Measurements from ENCODE around the gene IRAK3. TPM values are rescaled to one million over a fixed set of nuclear protein-coding genes. Genes with fewer than 3 reads are reported as not detected.
A peak's percentile ranks its signal among the peaks of the same experiment; 100 is the strongest.
"Not testable (repeated sequence)": the region's sequence is repeated elsewhere in the genome, so short reads cannot be mapped to it uniquely, and the experiment has no call there.

The IRAK3 gene
- total RNA-seq, 1 experiment from 2014 or later, result 0.05 TPM

DNA sequence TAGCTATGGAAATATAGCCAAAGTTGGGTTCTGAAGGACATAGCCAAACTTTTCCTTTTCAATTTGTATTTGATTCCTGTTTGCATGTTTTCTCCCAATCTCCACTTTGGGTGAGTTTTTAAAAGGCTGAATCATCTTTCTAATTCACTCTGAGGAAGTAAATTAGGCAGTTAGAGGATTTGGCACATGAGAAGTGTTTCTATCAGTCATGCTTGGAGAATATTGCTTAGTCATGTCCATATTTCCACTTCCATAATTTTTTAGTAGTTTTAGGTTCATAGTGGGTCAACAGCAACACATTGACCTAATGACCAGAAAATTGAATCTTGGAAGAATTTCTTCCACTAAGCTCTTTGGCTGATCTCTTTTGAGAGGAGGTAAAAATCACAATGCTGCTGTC lies 21.8 kb downstream of the IRAK3 start:
- no peak for DNase-seq (ENCODE audit: low read depth)

DNA sequence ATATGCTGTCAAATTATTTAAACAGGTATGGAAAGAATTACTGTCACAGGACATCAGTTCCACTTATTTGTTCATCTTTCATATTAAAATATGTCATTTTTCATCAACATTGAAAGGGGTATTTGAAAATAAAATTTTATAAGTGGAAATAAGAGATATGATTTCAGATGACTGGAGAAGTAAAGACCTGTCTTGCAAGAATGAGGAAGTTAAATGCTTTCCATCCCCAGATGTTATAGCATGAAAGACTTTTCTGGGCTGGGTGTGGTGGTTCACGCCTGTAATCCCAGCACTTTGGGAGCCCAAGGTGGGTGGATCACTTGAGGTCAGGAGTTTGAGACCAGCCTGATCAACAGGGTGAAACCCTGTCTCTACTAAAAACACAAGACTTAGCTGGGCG lies 22.6 kb downstream of the IRAK3 start:
- not testable (repeated sequence) for DNase-seq (ENCODE audit: low read depth)

DNA sequence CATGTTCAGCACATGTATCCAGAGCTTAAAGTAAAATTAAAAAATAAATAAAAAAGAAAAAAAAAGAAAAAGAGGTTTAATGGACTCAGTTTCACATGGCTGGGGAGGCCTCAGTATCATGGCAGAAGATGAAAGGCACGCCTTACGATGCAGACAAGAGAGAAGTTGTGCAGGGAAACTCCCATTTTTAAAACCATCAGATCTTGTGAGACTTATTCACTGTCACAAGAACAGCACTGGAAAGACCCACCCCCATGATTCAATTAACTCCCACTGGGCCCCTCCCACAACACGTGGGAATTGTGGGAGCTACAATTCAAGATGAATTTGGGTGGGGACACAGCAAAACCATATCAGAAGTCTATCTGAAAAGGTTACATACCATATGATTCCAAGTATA lies 24.0 kb downstream of the IRAK3 start:
- not testable (repeated sequence) for DNase-seq (ENCODE audit: low read depth)

DNA sequence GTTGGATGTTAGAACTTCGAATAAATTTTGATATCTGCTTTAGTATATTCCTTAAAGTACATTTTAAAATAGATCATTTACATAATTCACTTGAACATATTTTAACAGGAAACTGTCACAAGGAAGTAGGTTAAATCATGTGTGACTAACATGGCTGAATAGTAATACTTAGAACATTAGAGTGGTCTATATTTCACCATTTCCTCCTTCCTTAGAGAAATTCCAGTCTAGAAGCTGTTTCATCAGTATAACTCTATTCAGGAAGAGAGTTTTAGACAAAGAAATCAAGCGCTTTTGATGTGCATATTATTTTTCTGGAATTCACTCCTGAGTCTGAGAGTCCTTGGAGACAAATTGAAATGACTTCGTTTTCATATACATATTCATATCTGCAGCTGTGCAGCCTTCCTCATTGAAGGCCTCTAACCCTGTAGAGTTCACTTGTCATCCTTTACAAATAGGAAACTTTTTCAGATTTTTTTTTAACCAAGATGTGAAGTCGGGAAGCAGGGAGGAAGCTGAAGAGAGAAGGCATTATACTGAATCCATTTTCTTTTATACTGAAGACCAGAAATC lies 28.4 kb downstream of the IRAK3 start:
- no peak for DNase-seq (ENCODE audit: low read depth)

DNA sequence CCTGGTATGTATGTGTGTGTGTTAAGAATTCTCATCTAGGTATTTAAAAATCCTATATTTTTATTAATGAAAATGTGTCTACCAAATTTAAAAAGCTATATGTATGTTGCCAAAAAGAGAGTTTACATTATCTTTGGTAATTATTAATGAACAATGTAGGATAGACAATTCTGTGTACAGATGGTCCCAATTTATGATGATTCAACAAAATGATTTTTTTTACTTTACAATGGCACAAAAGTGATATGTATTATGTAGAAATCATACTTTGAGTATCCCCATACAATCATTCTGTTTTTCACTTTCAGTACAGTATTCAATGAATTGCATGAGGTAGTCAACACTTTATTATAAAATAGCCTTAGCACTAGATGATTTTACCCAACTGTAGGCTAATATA lies 39.4 kb downstream of the IRAK3 start:
- no peak for DNase-seq (ENCODE audit: low read depth)

DNA sequence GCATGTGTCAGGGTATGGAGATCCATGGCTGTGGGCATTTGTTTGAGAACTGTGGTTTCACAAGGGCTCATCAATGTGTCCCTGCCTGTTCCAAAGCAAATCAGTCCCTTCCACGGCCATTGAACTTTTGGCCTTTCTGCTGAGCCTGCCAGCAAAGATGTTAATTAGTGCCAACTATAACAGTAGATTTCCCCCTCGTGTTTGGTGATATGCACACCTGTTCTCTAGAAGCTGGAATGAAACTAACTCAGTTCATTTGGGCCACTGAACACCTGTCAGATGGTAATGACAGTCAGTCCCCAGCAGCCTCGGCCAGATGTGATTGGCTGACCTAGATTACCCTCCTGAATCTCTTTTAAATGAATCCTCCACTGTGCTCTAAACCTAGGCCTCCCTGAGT lies 43.2 kb downstream of the IRAK3 start:
- no peak for DNase-seq (ENCODE audit: low read depth)

DNA sequence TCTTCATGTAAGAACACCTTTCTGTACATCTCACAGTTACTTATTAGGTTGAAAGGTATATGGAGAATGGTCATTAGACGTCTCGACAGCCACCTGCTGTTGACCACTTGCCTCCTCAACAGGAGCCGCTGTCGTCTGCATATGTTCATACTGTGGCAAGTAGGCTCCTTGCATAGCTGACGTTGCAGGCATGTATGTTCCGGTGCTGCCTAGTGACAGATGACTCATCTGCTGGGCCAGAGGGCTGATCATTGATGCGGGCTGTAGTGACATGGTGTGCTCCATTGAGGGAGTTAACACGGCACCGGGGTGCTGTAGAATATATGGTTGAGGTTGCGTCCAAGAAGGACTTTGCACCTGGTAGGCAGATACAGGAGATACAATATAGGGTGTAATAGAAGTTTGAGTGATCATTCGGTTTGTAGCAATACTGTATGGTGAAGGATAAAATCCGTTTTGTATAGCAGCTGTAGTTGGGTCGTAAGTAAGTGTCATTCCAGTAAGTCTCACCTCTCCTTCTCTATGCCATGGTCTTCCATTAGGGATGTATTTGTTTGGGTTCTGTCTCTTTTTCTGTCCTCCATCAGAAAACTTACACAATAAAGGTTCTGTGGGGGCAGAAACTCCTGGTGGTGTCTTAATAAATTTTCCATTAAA lies 45.2 kb downstream of the IRAK3 start:
- peak; percentile 7 for DNase-seq (ENCODE audit: low read depth)

DNA sequence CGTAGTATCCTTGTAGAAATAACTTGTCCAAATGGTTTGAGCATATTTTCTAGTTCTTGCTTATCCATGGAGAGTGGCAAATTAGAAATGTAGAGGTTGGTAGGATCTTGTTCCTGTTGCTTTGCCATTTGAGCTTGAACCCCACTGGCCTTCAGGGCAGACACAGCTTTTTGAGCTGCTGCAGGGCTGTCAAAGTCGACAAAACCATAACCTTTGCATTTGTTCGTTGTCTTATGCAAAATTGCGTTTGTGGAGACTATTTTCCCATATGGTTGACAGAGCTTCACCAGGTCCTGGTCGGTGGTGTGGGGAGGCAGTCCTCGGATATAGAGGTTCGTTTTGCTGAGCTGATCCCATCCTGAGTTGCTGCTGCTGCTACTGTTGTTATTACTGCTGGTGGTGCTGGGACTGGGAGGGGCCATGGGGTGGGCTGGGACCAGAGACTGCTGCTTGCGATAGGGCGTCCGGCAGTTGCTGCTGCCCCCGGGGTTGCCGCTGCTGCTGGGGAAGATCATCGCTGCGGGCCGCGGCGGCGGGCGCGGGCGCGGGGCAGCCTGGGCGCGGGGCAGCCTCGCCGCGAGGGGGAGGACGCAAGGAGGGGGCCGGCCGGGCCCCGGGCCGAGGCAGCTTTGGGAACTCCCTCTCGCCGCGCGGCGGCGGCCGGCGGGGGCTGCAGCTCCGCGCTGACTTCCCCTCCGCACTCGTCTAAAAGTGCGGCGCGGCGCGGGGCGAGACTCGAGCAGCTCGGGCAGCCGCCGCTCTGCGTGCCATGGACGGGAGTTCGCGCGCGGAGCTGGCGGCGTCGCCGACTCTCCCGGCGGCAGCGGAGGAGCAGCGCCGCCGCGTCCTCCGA lies 46.0 kb downstream of the IRAK3 start:
- DNase-seq (ENCODE audit: low read depth), result not testable (repeated sequence)

DNA sequence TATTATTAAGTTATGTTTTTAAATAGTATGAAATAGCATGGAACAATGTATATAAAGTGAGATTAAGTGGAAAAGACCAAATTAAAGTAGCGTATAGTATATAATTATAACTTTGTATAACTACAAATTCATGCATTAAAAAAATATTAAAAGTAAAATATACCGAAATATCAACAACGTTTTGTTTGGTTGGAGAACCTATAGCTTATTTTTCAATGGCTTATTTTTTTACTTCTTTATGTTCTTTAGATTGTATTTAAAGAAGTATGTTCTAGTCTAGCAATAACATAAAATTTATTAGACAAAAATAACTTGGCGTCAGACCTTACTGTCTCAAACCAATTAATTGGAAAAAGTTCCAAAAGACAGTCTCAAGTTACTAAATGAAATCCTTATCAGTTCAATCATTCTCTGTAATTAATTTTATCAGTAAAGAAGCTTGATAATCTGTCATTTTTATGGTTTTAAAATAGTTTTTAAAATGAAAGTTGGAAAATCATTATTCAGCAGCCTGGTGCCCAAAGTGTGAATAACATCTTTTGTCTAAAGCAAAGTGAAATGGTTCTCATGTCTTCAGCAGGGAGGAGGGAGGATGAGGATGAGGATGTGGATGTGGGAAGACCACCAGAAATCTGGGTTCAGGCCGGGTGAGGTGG lies 46.7 kb downstream of the IRAK3 start:
- no peak for DNase-seq (ENCODE audit: low read depth)

DNA sequence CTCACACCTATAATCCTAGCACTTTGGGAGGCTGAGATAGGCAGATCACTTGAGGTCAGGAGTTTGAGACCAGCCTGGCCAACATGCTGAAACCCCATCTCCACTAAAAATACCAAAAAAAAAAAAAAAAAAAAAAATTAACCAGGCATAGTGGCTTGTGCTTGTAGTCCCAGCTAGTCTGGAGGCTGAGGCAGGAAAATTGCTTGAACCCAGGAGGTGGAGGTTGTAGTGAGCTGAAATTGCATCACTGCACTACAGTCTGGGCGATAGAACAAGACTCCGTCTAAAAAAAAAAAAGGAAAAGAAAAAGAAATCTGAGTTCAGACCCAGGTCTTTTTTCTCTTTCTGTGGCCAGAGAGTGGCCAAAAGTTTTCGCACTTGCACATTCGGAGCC lies 47.3 kb downstream of the IRAK3 start:
- not testable (repeated sequence) for DNase-seq (ENCODE audit: low read depth)

DNA sequence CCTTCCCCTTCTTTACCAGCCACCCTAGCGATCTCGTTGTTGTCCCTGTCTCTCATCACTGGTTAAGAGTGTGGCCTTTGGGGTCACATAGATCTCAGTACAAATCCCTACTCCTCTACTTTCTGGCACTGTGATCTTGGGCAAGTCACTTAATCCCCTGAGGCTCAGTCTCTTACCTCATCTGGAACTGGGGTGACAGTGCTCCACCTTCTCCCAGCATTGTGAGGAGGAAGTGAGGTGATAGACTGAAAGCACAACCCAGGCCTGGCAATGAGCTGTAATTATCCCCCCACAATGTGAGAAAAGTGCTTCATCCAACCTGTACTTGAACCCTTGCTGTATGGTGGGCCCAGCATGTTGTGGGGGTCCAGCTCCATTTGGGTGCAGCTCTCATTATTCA lies 48.0 kb downstream of the IRAK3 start:
- no peak for DNase-seq (ENCODE audit: low read depth)

DNA sequence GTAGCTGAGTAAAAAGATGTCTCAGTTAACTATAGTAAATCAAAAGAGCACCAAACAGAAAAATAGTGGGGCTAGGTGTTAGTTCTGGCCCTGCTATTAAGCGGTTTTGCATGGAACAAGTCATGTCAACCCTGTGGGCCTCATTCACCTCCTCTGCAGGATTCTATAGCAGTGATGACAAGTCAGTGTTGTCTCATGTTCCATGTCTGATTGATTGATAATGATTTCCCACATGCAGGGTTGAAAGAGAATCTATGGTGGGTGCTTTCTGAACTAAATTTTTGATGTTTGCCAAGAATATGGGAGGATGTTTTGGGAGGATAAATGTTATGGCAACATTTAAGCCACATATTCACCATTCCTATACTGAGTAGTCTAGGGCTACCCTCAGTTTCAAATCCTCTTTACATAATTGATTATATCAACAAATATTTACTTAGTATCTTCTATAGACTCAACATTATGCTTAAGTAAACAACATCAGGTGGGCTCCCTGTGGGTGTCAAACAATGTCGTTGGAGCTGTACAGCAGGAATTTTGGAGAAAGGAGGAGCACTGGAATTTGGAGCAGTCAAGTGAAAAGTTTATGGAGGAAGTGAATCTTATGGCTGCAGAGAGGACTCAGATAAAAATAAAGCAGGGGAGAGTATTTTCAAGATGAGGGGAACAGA lies 48.6 kb downstream of the IRAK3 start:
- no peak for DNase-seq (ENCODE audit: low read depth)

DNA sequence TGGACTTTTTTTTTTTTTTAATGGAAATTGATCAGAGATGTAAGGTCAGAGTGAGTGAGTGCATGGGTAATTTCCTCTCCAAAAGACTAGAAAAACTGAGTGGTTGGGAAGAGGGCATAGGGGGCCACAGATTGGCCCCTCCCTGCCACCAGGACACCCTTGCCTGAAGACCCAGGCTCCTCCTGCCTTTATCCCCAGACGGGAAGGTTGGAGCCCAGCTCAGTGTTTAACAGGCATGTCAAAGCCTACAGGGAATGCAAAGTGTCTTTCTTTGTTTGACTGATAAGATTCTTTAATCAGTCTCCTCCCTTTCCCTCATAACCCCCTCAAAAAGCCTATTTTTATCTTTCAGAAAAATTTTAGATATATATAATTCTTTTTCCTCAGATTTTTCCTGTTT lies 50.3 kb downstream of the IRAK3 start:
- DNase-seq (ENCODE audit: low read depth), result no peak

DNA sequence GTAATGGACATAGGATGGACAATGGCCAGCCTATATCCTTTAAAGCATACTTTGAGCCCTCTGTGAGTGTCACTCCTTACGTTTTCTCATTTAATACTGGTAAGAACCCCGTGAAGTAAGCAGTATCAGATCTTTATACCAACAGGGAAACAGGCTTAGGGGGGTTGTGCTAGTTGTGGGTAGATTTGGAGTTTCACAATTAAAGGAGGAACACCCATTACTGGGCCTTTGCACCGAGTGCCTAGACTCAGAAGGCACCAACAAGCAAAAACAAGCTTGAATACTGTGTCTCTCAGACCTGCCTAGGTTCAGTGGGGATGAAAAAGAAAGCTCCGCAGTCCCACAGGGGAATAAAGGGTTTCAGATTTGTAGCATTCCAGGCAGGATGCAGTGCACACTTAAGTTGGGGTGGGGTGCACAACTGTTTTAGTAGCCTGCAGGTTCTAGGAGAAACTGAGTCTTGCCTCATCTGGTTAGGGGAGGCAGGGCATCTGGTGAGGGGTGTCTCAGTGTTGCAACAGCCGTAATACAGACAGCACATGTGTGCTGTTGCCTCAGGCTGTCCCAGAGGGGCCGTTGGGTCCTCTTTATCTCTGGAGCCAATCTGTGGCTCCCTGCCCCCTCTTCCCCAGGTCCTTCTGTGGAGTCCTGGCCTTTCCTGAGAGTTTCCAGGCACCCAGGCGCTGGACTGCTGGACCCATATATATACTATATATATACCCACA lies 51.2 kb downstream of the IRAK3 start:
- no peak for DNase-seq (ENCODE audit: low read depth)

DNA sequence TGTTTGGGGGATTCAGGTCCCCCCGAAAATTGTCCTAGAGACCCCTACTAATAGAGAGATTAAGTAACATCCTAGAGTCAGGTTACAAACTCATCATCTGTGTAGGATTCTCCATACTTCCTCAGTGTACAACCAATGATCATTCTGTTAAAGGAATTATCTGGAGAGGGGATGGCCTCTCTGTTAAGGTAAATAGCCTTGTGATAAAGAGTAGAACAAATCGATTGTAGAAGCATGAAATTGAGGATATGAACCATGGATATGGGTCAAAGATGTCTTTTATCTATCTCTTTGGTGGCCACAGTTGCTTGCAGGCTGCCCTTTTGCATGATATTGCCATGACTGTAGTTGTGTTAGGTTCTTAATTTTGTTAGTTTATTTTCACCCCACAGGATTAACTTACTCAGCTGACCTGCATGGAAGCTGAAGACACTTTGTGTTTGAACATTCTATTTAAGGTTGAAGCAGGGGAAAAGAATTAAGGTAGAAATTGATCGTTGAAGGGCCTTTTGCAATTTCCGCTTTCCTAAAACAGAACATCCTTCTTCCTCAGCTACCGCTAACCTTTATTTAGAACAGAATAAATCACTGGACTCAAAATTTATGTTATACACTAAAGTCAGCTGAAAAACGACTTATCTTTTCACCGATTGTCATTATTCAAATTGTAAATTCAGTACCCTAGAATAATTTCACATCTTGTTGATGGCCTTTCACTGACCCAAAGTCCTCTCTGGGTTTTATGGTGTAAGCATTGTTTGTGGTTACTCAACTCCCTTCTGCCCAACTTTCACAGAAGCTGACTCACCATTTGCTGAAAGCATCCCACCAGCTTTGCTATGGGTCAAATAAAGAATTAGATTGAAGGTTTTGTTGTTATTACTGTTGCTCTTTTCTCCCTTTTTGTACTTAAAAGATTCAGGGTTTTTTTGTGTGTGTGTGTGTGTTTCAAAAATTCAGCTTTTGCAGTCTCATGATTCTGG lies 52.3 kb downstream of the IRAK3 start:
- DNase-seq (ENCODE audit: low read depth), result peak; percentile 57

DNA sequence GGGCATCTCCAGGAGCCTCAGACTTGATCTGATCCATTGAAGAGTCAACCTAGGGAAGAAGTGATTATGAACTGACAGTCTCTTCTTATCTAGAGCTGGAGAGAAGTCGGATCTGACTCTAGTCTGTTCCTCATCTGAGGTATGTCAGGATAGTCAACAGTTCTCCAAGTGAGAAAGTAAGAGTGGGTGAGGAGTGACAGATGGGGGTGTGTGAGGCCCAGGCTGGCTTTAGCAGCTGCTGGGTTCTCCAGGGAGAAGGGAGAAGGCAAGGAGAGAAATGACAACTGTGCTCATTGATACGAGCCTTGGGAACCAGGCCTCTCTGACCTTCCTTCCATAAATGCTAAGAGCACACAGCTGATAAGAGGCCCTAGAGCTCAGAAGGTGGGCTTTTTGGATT lies 53.3 kb downstream of the IRAK3 start:
- DNase-seq (ENCODE audit: low read depth), result no peak

DNA sequence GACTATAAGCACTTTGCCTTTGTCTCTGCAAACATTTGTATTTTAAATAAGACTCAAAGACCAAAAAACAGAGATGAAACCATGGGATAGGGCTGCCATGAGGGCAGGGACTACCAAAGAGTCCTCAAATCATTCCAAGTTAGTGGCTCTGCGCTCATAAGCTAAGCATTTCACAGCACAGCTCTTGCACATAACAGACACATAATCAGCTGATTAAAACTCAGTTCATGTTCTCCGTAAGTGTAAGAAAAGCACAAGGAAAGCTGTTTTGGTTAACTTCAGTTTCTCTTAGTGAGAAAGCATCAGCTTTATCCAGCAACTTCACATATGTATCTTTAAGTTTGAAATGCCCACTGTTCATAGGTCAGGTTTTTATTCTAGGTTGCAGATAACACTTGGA lies 54.9 kb downstream of the IRAK3 start:
- DNase-seq (ENCODE audit: low read depth), result no peak

DNA sequence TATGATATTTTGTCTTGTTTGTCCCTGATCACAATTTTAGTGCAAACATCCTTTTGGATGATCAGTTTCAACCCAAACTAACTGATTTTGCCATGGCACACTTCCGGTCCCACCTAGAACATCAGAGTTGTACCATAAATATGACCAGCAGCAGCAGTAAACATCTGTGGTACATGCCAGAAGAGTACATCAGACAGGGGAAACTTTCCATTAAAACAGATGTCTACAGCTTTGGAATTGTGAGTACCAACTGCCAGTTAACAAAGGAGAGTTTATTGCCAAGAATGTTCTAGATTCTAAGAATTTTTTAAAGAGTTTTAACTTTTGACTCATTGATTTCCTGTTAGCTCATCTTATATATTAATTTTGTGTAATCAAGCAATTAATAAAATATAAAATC lies 55.4 kb downstream of the IRAK3 start:
- DNase-seq (ENCODE audit: low read depth), result no peak

DNA sequence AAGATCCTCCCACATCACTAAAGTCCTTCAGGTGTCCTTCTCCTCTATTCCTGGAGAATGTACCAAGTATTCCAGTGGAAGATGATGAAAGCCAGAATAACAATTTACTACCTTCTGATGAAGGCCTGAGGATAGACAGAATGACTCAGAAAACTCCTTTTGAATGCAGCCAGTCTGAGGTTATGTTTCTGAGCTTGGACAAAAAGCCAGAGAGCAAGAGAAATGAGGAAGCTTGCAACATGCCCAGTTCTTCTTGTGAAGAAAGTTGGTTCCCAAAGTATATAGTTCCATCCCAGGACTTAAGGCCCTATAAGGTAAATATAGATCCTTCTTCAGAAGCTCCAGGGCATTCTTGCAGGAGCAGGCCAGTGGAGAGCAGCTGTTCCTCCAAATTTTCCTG lies 58.7 kb downstream of the IRAK3 start:
- no peak for DNase-seq (ENCODE audit: low read depth)

DNA sequence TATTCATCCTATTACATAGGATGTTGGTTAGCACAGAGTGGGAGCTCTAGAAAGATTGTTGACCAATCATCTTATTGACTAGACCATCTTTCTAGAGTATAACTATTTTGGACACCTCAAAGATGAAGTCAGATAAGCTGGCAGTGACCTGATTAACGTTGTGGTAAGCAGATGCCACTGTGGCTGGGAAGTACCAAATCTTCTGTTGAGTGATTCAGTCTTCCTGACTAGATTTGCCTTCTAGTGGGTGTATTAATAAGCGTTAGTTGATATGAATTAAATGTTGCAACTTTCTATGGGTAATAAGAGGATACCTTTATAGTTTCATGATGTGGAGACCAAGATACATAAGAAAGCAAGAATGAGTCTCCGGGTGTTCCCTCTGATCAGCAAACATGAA lies 62.0 kb downstream of the IRAK3 start:
- DNase-seq (ENCODE audit: low read depth), result no peak
